Stimulated activated CD8-positive, alpha-beta memory T cell treated with anti-CD3 and anti-CD28 coated beads, Interleukin-4, amount 100 ng/mL, for 1 hour (primary cell): ENCODE results near the gene MIS12.
A peak's percentile ranks its signal among the peaks of the same experiment; 100 is the strongest.

Experiments used
- DNase-seq, 2 donors: peaks; one replicate each; pipeline ENCODE4 v3.0.0-alpha.2; 2020; ENCODE audit warnings: low read depth in 2 of 2, low spot score in 1 of 2

The MIS12 gene

DNA sequence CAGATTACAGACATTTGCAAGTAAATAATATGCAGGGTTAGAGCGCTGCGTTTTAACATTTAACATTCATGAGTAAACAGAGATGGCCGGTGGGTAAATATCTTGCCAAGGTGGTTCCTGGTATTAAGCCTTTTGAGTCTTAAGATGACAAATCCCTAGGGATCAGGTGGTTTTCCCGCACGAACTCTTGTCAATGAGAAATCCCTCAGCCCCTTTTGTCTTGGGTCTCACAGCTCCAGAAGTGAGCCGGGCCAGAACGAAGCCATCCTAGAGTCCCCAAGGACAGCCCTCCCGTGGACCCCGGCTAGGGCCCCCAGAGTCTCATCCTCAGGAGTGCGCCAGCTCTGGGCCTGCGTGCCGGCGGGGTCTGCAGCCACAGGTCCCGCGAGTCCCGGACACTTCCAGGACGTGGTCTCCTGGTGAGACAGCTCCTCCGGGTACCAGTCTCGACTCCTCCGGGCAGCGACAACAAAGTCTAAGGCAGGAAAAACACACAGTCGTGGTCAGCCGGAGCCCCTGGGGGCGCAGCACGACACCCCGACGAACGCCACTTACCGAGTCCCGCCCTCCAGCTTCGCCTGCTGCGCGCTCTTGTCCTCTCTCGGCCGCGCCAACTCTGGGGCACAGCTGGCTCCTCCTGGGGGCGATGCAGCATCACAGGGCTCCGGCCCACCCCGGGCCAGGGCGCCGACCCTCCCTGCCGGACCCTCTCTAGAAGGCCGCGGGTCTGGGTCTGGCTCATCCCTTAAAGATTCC lies 13.3 kb downstream of the MIS12 start:
- DNase-seq = no peak

DNA sequence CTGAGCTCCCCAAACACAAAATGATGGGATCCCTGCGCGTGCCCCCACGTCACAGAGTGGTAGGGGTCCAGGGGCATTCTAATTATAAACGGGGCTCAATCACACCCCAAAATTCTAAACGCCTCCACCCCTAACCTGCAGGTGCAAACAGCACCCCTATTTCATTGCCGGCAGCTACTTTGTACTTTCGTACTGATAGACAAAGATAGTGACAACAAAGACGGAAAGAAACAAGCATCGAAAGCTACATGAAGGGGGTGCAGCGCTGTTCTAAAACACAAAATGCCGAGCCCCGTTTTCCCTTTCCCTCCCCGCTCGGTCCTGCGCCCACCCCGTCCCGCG lies 13.9 kb downstream of the MIS12 start:
- DNase-seq = no peak

GRCh38 chr17:5500589-5501391 lies 14.4 kb downstream of the MIS12 start:
- DNase-seq = peak; percentile 35 to 50

GRCh38 chr17:5501685-5502084 lies 15.3 kb downstream of the MIS12 start:
- DNase-seq = no peak

DNA sequence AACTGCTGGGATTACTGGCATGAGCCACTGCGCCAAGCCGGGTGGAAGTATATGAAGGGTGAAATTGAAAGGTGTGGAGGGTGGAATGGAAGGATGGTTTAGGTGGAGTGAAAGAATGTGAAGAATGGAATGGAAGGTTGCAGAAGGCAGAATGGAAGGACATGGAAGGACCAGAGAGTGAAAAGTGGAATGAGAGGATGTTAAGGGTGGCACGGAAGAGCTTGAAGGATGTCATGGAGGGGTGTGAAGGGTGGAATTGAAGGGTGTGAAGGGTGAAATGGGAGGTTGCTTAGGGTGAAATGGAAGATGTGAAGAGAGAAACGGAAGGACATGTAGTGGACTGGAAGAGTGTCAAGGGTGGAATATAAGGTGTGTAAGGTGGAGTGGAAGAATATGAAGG lies 16.2 kb downstream of the MIS12 start:
- no peak for DNase-seq

DNA sequence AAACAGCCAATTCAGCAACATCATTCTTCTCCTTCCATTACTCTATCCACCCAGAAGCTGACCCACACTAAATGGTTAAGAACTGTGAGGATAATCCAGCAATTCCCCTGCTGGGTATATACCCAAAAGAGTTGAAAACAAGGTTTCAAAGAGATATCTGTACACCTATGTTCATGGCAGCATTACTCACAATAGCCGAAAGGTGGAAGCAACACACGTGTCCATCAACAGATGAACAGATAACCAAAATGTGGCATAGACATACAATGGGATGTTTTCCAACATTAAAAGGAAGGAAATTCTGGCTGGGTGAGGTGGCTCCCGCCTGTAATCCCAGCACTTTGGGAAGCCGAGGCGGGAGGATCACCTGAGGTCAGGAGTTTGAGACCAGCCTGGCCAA lies 19.9 kb downstream of the MIS12 start:
- no peak for DNase-seq

- no peak for DNase-seq
Measured at GRCh38 chr17:5508810-5509209, 22.4 kb downstream of the MIS12 start.

DNA sequence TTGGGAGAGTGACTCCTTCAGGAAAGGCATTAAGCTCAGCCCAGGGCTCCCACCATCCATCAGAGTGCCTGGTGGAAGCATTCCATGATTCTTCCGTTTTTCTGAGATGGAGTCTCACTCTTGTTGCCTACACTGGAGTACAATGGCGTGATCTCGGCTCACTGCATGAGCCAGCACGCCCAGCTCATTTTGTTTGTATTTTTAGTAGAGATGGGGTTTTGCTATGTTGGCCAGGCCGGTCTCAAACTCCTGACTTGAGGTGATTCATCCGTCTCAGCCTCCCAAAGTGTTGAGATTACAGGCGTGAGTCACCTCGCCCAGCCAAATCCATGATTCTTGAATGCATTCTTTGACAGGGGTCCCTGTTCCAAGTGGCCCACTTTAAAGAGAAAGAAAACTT lies 23.1 kb downstream of the MIS12 start:
- no peak for DNase-seq

DNA sequence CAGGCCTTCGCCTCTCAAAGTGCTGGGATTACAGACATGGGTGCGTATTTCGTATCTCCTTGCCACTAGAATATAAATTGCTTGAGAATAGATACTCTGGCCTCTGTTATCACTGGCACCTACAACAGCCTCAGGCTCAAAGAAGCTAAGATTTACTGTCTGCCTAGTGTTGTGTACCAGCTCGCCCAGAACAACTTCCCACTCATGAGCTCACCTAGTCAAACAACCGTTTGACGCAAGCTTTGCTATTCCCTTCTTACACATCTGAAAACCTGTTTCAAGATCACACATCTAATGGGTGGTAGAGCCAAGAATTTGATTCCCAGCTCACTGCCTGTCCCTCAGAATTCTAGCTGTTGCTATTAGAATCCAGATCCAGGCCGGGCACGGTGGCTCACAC lies 24.4 kb downstream of the MIS12 start:
- DNase-seq = no peak

DNA sequence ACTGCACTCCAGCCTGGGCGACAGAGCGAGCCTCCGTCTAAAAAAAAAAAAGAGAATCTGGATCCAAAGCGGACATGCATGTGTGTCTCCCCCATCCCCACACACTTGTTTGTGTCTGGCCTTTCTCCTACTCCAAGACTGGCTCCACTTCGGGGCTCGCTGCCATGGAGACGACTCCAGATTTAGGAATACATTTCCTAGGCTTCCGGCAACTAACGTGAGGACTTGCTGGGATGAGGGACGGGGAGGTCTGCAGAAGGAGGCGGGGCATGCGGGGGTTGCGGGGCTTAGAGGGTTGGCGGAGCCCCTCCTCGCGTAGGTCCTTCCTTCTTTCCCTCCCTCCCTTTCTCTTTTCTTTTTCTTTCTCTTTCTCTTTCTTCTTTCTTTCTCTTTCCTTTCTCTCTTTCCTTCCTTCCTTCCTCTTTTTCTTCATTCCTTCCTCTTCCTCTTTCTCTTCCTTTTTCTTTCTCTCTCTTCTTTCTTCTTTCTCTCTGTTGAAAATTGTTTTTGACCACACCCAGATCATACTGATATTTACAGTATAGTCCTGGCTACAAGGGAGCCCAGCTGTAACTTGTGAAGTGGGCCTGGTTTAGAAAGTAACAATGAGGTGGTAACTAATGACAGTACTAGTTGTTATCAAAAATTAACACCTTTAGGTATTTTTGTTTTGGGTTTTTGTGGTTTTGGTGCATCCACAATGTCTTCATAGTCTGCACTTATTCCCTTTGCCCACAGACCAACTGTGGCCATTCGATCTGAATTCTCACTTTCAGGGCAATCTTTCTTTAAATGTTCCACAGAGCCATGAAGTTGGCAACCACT lies 25.2 kb downstream of the MIS12 start:
- DNase-seq = no peak

DNA sequence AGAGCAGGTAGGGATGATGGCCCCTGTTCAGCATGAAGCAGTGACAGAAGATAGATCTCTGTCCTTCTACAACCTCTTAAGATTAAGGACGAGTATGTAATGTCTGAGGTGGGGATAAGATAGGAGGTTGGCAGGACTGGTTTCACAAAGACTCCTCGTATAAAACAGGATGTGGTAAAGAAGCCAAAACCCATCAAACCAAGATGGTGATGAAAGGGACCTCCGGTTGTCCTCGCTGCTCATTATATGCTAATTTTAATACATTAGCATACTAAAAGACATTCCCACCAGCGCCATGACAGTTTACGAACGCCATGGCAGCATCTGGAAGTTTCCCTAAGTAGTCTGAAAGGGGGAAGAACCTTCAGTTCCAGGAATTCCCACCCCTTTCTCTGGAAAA lies 27.3 kb downstream of the MIS12 start:
- DNase-seq = no peak

DNA sequence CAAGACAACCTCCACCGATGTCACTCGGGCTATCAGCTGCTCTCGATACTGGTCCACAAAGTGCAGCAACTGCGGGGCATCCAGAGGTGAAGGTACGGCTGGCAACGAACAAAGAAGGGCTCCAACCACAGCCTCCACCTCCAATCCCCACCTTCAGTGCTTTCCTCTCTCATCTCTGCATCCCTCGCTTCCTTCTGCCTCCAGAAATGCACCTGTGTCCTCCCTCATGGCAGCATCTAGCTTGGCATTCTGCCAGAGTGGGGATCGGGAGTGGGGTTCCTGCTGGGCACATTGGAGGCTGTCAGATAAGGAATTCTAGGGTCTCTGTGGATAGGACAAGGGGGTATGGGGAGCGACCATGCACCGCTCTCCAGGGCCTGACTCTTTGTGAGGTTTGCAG lies 28.6 kb downstream of the MIS12 start:
- no peak for DNase-seq

DNA sequence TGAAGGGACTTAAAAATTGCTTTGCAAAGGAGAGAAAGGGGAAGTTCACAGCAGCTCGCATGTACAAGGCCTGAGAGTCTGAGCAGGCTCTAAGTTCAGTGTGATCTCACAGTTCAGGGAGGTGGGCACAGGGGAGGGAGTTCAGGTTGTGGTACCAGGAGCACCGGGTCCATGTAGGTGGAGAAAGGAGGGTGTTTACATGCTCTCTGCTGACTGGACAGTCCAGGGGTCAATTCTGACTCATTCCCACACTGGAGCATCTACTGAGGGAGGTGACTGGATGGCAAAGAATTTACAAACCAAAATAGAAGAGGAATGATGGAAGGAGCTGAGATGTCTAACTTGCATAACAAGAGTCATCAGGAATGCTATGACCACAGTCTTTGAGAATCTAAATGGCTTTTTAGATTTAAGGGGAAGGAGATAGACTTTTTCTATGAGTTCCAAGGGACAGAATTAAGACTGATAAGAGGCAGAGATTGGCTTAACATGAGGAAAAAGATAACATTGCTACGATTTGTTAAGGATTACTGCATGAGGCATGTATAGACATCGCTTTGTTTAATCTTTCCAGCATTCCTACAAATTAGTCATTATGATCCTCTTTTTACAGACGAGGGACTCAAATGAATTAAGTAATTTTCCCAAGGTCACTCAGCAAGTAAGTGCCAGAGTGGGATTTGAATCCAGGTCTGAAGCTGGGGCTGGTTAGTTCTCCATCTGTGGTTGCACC lies 29.9 kb downstream of the MIS12 start:
- DNase-seq = no peak

DNA sequence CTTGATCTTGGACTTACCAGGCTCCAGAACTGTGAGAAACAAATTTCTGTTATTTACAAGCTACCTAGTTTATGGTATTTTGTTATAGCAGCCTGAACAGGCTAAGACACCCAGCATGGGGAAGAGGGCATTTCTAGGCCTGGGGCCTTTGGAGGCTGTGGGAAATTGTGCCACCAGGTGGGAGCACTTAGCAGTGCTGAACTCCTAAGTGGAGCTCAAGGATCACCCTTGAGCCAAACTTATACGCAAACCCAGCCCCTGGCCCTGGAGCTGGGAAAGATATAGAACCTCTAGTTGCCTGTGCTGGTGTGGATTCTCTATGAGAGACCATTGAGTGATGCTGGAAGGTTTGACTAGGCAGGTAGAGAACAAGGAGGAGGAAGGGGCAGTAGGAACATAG lies 36.1 kb downstream of the MIS12 start:
- DNase-seq = no peak

GRCh38 chr17:5523249-5523648 lies 36.9 kb downstream of the MIS12 start:
- no peak for DNase-seq

- DNase-seq = no peak
Measured at GRCh38 chr17:5526821-5527598, 40.6 kb downstream of the MIS12 start.

DNA sequence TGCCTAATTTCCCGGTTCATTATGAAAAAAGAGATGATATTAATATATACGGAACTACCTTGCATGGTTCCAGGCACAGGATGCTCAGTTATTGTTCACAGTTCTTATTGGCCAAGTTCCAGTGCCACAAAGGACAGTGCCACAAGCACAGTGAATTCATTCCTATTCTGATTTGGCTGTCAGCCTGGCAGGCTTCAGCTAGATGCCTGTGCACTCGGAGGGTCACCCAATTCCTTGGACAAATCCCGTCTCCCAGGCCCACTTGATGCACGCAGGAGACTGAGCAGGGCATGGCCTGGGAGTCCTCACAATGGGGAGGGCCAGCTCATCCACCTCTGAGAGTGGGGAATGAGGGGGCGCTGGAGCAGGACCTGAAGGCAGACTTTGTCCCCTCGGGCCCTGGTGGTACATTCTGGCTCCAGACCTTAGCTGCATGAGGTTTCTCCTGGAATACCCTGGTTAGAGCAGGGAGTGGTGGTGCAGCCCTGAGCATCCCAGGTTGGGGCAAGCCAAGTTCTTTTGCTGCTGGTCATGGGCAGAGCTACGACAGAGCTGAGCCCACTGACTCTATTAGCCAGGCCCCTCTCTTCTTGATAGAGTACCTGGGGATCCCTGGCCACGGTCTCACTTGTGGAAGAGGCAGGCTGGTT lies 41.4 kb downstream of the MIS12 start:
- DNase-seq = no peak

- DNase-seq = no peak
Measured at GRCh38 chr17:5530265-5531084, 44.1 kb downstream of the MIS12 start.

DNA sequence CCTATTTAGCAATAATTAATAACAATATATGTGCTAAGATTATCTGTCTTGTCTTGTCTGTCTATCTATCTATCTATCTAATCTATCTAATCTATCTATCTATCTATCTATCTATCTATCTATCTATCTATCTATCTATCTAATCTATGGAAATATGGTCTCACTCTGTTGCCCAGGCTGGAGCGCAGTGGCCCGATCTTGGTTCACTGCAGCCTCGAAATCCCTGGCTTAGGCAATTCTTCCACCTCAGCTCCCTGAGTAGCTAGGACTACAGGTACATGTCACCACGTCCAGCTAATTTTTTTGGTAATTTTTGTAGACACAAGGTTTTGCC lies 44.7 kb downstream of the MIS12 start:
- no peak for DNase-seq
